ENCODE measurements around the gene ITGAX. TPM values are rescaled to one million over a fixed set of nuclear protein-coding genes. Genes with fewer than 3 reads are reported as not detected.

ITGAX gene
- total and polyA plus RNA-seq, 2 of the 8 experiments (the other 6 are each of a cell fraction or from before 2014, with no cell fraction given) = 0.30 TPM; not detected in 1

DNA sequence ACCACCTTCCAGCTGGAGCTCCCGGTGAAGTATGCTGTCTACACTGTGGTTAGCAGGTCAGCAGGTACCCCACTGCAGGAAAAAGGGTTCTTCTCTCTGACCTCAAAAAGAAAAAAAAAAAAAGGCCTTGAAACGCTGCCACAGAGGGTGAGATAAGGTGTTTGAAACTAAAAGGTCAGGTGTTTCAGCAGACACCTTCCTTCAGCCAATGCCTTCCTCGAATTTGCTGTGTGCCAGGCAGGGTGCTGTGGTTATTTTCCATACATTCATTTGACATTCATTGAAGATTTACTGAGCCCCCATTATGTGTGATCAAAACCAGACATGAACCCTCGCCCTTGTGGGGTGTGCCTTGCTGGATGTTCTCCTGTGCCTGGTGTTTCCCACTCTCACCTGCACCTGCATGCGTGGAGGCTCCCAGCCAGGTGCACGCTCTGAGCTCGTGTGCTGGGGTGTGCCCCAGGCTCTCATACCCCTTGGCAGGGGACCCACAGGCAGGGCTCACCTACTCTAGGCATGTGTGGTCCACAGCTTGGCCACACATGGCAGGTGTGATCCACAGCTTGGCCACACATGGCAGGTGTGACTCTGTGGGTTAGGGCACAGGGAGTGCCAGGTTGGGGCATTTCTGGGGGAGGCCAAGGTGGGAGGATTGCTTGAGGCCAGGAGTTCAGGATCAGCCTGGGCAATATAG is 22.4 kb downstream of the ITGAX start:
- Histone ChIP-seq H3K23me2 (ENCODE audit: low read depth, low read length) (no peaks in the 10 kb centered on the region), H3K4ac (replicated peaks; ENCODE audit: insufficient read length, low read depth, low read length) (no peak overlapping the region), H2BK15ac (ENCODE audit: low read length) (no peak overlapping the region), H3K4me3 (ENCODE audit: extremely low read depth in 1 of 4, insufficient read depth in 2 of 4, low read depth in 3 of 4, low read length in 4 of 4) (no peak overlapping the region), H3K9ac (replicated peaks in 1 of 4; ENCODE audit: extremely low read depth in 1 of 4, low read depth in 3 of 4, low read length in 3 of 4) (no peak overlapping the region), H2AFZ (ENCODE audit: low read length) (no peak overlapping the region), H3K36me3 (ENCODE audit: control insufficient read depth in 2 of 4, insufficient read depth in 4 of 4, low read length in 3 of 4) (no peaks in the 10 kb centered on the region), H4K8ac (ENCODE audit: extremely low read depth, insufficient read depth, low read length) (0 out of 2 replicates have a peak overlapping the region, but pooled peaks have one; percentile 25), H3K18ac (ENCODE audit: extremely low read depth, low read length) (no peak overlapping the region), H2BK12ac (ENCODE audit: low read depth, low read length) (no peak overlapping the region), H2BK20ac (ENCODE audit: low read length) (no peak overlapping the region), H3K56ac (replicated peaks; ENCODE audit: insufficient read length, low read depth, low read length) (no peak overlapping the region), H3K4me2 (ENCODE audit: insufficient read depth in 1 of 2, low read depth in 2 of 2, low read length in 2 of 2) (no peak overlapping the region), H3K79me1 (ENCODE audit: low read depth, low read length) (no peaks in the 10 kb centered on the region), H3K23ac (ENCODE audit: insufficient read length) (no peak overlapping the region), H2BK5ac (ENCODE audit: low read depth, low read length) (no peak overlapping the region), H3K14ac (ENCODE audit: insufficient read length) (no peak overlapping the region), H3K27ac (ENCODE audit: low read depth, low read length) (no peak overlapping the region), H4K20me1 (replicated peaks in 1 of 2; ENCODE audit: control insufficient read depth in 1 of 2, insufficient read depth in 2 of 2, low read length in 2 of 2) (peaks cover 0 to 2% of the 10 kb centered on the region in 2 experiments), H3K4me1 (replicated peaks in 1 of 4; ENCODE audit: control insufficient read depth in 3 of 4, insufficient read depth in 4 of 4, low read length in 3 of 4) (peaks cover 0 to 1% (median 0%) of the 10 kb centered on the region in 4 experiments; a peak in 2 of 7 replicates), H2BK120ac (replicated peaks; ENCODE audit: low read depth, low read length) (no peak overlapping the region), H4K91ac (replicated peaks; ENCODE audit: insufficient read length, low read length) (no peak overlapping the region), H2AK5ac (ENCODE audit: low read depth, low read length) (no peak overlapping the region), H3K9me3 (ENCODE audit: insufficient read depth in 2 of 2, low read depth in 1 of 2, low read length in 1 of 2) (no peaks in the 10 kb centered on the region), H4K5ac (ENCODE audit: insufficient read length, low read depth, low read length) (no peak overlapping the region), H3K79me2 (ENCODE audit: control insufficient read depth in 1 of 2, insufficient read depth in 2 of 2, low read length in 2 of 2) (no peaks in the 10 kb centered on the region), H3K27me3 (replicated peaks in 1 of 4; ENCODE audit: control insufficient read depth in 3 of 4, extremely low read depth in 1 of 4, insufficient read depth in 3 of 4, low read length in 3 of 4) (no peaks in the 10 kb centered on the region)
- DNase-seq (ENCODE audit: low read depth in 1 of 2, low spot score in 2 of 2) (no peak), FAIRE-seq (no peak)
- 81% methylated on average over 7 of the region's 7 CpGs; no CpG with 5 or more reads in 1 of the 2 experiments for WGBS, 2 experiments (ENCODE audit: extremely low coverage in 1 of 2, insufficient coverage in 1 of 2, insufficient read length in 1 of 2, insufficient replicate concordance in 2 of 2, low coverage in 1 of 2, low lambda C conversion rate in 2 of 2, missing lambda C conversion rate in 1 of 2)
- TF ChIP-seq ASH2L (IDR thresholded peaks at IDR 0.05; ENCODE audit: low read length) (no peak), RFX5 (IDR thresholded peaks at IDR 0.05; ENCODE audit: borderline replicate concordance, low read depth, low read length) (no peak), POLR2AphosphoS5 (IDR thresholded peaks at IDR 0.05; ENCODE audit: low read depth, low read length) (no peak), SUZ12 (IDR thresholded peaks at IDR 0.05; ENCODE audit: low read length) (no peak), KDM5A (IDR thresholded peaks at IDR 0.05; ENCODE audit: low read length) (no peak), SRF (IDR thresholded peaks at IDR 0.05; ENCODE audit: low read depth, low read length) (no peak), GABPA (IDR thresholded peaks at IDR 0.05; ENCODE audit: borderline replicate concordance, insufficient read depth, low read length) (no peak), KDM1A (IDR thresholded peaks at IDR 0.05; ENCODE audit: borderline replicate concordance, low read length) (no peak), CTBP2 (IDR thresholded peaks at IDR 0.05; ENCODE audit: borderline replicate concordance, insufficient read depth, insufficient read length, low read length) (no peak), SP1 (IDR thresholded peaks at IDR 0.05; ENCODE audit: low read depth, low read length) (no peak), FOSL1 (IDR thresholded peaks at IDR 0.05; ENCODE audit: insufficient read depth, low read depth, low read length) (no peak)
- POLR2A ChIA-PET (ENCODE audit: partially characterized antibody) = interaction anchor here (1.4 kb wide), 1 partner anchor 17 kb away, joined by 5 read pairs; no protein-coding TSS in a partner anchor
- CTCF ChIA-PET (ENCODE audit: partially characterized antibody) = interaction anchor here (0.6 to 0.7 kb wide), 2 partner anchors 281 to 403 kb away, joined by 3 to 4 read pairs; no protein-coding TSS in a partner anchor

All from H1 (cell line).